ENCODE measurements around the gene HMGN5.

Gene HMGN5, protein sequence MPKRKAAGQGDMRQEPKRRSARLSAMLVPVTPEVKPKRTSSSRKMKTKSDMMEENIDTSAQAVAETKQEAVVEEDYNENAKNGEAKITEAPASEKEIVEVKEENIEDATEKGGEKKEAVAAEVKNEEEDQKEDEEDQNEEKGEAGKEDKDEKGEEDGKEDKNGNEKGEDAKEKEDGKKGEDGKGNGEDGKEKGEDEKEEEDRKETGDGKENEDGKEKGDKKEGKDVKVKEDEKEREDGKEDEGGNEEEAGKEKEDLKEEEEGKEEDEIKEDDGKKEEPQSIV

DNA sequence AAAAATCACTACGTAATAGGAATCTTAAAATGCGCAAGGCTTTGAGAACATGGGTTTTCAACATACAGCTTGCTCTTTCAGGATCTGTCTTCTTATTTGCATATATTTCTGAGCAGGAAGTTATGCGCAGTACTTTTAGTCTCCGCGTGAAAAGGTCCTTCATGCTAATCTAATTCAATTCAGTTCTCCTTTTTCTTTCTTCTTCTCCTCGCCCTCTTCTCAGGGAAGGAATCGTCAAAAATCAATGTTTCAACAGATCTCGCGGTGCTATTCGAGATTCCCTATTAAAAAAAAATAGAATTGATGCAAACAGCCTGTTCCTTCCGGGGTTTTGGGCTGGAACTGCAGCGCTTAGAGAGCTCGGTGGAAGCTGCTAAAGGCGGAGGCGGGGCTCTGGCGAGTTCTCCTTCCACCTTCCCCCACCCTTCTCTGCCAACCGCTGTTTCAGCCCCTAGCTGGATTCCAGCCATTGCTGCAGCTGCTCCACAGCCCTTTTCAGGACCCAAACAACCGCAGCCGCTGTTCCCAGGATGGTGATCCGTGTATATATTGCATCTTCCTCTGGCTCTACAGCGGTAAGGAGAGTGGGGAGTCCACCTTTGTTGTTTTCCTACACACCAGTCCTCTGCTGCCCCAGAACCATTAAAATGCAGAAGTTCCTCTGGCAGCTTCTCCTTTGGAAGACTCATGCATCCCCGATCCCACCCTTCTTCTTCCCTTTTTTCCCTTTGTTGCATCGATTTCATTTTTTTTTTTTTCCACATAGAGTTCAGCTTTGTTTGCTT lies at the start of gene HMGN5, which contains the start of gene SH3BGRL:
TSS of gene HMGN5 (minus strand) at position 243 of the 785 bp plus-strand sequence. CDS start 80,364 bp downstream, outside the sequence.
TSS of gene SH3BGRL (plus strand) at position 432 of the 785 bp plus-strand sequence. CDS start at position 531, 99 bp downstream.
- peak; percentile 1 for DNase-seq

DNA sequence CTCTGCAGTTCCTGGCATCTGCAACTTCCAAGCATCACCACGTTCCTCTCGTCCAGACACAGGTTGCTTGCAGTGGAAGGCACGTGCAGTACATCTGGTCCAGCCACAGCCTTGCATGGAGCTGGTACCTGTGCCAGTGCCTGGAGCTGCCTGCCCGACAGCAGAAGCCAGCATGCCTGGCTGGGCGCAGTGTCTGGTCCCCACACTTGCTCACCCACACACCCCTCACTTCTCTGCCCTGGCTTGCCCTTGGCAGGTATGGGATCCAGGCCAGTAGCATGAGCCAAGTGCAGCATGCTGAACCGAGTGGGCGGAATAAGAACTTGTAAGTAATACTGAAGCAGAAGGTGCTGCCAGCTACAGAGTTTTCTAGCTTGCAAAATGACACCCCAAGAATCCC lies 40.0 kb upstream of the HMGN5 start:
- DNase-seq, result no peak

DNA sequence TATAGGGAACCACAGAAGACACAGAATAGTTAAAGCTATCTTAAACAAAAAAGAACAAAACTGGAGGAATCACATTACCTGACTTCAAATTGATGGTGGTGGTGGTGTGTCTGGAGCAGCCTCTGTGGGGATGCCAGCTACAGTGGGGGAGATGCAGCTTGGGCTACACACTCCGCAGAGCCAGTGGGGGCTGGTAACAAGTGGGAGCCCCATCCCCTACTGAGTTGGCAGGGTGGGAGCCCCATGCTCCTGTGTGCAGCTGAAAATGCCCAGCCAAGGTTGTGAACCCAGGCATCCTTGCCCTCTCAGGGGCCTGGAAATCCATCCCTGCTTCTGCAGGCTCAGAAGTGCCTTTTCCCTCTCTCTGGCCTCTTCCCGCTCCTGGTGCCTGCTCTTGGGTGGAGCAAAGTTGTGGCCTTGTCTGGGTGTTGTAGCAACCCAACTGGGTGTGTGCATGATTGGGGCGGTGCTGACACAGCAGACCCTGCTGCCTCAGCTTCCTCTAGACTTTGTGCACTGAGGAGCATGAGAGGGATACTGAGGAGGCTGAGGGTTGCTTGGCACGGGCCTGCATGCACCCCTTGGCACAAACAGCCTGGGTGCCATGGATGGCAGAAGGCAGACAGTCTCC lies 39.1 kb upstream of the HMGN5 start:
- no peak for DNase-seq

DNA sequence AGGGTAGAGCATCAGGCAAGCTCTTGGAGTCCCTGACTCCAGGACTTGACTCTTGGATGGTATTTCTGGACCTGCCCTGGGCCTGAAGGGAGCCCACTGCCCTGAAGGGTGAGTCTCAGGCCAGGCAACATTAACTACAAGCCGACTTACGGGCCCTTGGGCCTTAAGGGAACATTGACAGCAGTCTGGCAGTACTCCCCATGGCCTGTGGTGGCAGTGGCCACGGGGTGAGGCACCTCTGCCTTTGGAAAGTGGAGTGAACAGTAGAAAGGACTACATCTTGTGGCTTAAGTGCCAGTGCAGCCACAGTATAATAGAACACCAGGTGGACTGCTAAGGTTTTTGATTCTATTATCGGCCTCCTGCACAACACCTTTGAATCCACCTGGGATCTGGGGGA lies 36.5 kb upstream of the HMGN5 start:
- DNase-seq, result no peak

DNA sequence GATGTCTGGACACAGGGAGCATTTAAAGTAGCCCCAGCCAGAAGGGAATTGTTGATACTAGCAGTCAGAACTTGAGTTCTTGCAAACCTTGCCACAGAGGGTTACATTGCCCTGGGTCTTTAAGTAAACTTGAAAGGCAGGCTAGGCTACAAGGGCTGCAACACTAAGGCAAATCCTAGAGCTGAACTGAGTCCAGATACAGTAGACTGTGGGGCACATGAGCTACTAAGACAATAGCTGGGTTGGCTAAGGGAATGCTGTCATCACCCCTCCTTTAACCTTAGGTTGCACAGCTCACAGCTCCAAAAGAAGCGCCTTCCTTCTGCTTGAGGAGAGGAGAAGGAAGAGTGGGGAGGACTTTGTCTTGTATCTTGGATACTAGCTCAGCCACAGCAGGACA lies 35.8 kb upstream of the HMGN5 start:
- no peak for DNase-seq

DNA sequence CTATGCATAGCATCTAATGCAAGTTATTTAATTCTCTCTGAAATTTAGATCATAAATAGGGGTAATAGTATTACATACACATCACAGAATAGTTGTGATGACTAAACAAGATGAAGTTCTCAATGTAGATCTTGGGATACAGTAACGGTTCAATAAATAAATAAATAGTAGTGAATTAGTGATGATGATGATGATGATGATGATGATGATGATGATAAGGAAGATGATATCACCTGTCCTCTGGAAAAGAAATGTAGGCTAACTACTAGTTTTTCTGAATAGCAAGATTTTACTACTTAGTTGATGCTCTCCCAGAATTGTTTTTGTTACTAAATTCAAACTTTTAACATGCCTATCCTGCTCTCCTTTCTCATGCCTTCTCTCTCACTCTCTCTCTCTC lies 30.5 kb upstream of the HMGN5 start:
- DNase-seq, result no peak

DNA sequence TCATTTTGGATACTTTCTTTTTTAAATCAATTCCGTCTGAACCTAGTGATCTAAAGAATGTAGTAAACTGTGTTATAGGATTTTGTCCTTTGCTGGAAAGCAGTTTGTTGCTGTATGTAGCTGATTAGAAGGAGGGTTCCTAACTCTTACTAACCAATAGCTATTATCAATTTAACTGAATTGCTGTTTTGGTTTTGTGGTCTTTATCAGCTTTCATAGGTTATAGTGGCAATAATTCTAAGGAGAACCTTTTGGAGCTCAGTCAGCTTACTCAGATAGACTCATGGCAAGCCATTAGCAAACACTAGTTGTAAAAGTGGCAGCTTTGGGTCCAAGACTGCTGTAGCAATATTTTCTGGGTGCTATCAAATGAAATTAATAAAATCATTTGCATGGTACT lies 29.8 kb upstream of the HMGN5 start:
- DNase-seq, result no peak

DNA sequence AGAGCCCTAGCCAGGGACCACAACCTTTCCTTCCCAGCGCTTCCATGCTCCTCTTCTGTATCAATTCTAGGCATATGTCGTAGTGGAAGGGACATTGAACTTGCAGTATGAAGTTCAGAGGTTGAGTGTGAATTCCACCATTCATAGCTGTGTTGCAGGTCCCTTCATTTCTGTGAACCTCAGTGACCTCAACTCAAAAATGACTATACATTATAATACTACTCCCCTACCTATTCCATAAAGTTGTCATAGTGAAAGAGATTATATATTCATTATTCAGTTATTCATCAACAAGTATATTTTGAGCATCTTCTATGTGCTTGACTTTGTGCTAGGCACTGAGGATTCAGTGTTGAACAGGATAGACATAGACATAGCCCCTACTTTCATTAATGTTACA lies 28.2 kb upstream of the HMGN5 start:
- DNase-seq, result no peak

DNA sequence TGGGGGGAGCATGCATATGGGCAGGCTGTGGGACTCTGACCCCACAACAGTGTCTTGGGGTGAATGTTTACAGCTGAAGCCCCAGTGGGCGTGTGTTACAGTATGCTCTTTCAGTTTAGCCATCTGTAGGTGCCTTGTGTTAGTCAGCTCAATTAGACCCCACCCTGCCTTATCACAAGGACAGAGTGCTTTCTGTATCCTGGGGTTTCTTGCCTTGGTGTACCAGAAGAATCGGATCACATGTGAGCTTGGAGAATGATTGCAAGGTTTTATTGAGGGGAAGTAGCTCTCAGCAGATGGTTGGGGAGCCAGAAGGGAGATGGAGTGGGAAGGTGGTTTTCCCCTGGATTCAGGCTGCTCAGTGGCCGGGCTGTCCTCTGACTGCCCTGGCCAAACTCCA lies 27.5 kb upstream of the HMGN5 start:
- no peak for DNase-seq

DNA sequence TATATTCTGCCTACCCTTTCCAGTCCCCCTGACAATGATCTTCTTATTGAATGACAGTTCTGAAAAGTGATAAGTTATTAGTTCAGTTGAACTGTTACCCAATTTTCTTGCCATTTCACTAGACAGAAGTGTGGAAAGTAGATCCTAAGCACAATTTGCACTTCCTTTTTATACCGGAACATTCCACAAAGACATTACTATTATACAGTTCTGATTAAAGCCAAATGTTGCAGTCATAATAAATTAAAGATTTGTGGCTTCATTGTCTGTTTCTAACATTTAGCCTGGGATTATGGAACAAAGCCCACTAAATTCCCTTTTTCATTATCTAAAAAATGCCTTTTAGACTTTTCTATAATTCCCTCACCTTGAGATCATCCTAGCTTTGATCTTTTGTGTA lies 14.0 kb upstream of the HMGN5 start:
- no peak for DNase-seq

DNA sequence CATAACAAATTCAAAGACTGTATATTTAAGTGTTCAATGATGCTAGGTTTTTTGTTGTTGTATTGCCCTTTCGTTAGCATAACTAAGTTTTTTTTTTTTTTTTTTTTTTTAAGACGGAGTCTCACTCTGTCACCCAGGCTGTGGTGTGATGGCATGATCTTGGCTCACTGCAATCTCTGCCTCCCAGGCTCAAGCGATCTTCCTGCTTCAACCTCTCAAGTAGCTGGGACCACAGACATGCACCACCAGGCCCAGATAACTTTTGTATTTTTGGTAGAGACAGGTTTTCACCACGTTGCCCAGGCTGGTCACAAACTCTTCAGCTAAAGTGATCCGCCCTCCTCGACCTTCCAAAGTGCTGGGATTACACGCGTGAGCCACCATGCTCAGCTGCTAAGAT lies 7.2 kb upstream of the HMGN5 start:
- no peak for DNase-seq

DNA sequence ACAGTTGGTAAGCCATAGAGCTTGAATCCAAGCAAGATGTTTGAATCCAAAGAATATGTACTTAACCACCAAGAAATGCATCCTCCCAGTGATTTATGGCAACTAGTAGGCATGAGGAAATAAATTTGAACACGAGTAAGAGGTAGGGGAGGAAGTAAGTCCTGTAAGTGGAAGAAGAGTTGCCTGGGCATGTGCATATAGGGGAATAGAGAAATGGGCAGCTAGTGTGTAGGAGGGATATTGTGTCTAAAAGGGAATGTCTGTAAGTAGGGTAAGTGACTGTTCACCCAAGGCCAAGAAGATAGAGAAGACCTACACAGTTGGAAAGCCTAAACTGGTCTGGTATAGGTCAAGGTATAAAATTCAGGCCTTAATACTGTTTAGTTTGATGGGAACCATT lies 4.8 kb upstream of the HMGN5 start:
- DNase-seq, result no peak

DNA sequence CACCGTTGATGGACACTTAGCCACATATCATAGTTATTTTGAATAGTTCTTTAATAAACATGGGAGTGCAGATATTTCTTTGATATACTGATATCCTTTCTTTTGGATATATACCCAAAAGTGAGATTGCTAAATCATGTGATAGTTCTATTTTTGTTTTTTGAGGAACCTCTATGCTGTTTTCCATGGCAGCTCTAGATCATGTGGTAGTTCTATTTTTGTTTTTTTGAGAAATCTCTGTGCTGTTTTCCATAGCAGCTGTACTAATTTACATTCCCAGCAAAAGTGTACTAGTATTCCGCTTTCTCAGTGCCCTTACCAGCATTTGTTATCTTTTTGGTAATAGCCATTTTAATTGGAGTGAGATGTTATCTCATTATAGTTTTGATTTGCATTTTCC lies 3.8 kb upstream of the HMGN5 start:
- DNase-seq, result no peak

DNA sequence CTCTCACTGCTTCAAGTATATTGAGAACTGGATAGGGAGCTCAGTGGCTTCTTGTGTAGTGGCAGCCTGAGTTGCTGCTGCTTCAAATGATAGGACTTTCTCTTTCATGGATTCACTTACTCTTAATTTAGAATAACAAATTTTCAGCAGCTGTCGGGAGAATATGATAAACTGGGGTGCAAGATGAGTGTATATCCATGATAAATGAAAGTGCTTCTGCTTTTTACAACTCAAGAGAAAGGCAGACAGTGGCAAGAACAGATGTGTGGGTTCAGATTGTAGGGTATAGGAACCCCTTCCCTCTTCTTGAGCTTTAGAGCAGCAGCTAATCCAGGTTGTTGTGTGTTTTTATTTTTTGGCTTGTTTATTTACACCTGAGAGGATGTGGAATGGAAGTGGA lies 1.2 kb upstream of the HMGN5 start:
- DNase-seq, result no peak

DNA sequence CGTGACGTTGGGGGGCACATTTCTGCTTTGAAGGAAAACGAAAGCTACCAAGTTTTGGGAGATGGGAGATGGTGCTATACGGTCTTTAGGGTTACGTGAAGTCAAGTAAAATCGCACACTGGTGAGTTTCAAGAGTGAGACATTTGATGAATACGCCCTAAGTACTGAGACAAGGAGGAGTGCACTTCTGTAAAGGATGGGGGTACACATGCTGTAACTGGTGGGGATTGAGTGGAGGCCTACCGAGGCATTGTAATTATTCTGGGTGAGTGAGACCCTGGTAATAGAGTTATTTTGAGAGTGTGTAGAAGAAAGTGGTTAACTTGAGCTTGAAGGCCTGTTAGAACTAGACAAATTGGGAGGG lies 725 bp upstream of the HMGN5 start:
- DNase-seq, result no peak

DNA sequence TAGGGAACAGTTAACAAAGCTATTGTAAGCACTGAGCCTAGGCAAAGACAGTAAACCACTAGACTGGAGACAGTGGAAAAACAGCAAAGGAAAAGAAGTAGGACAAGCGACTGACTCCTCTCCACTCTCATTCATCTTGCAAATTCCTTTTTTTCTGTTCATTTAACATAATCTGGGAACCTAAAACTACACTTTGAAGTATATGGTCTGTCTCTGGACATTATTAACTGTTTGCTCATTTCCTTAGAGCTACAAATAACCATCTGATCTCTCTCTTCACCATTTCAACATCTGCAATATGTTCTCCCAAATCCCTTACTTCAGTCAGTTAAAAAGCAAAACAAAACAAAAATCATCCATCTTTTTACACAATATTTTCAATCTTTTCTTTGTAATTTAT lies 642 bp downstream of the HMGN5 start:
- no peak for DNase-seq

DNA sequence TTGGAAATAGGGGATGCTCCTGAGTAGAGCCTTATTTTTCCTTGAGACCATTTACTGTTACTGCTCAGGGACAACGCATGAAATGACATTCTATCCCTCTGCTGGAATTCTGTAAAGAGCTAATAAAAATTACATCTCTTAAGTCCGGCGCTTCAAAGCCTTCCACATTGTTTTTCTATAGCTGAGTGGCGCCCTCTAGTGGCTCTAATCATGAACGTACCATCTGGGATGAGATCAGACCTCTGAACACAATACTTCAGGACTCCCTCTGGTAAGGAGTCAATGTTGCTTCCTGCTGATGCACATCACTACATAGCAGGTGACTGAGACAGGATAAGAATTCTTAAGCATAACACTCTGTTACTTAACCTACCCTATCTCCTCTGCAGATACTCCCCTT lies 6.0 kb downstream of the HMGN5 start:
- DNase-seq, result peak; percentile 4

DNA sequence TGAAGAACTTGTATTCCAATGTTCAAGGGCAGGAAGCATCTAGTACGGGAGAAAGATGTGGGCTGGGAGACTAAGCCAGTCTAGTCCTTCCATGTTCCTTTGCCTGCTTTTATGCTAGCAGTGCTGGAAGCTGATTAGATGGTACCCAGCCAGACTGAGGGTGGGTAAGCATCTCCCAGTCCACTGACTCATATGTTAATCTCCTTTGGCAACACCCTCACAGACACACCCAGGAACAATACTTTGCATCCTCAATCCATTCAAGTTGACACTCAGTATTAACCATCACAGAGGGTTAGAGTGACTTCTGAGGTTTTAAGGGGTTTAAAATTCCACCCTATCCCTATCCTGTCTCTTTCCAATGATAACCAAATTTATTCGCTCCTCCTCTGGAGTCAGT lies 6.5 kb downstream of the HMGN5 start:
- DNase-seq, result no peak

DNA sequence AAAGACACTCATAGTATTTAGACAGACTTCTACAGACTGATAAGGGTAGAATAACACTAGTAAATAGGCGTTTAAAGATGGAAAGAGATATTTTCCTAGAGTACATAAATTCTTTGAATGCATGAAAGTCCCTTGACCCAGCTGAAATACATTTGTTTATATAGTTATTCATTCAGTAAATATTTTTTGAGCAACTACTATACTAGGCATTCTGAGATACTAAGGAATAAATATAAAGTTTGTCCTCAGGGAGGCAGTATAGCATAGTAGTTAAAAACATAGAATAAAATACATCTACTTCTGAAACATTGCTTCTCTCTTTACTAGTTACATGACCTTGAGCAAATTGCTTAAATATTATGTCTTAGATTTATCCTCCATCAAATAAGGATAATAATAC lies 27.4 kb downstream of the HMGN5 start:
- DNase-seq, result no peak

DNA sequence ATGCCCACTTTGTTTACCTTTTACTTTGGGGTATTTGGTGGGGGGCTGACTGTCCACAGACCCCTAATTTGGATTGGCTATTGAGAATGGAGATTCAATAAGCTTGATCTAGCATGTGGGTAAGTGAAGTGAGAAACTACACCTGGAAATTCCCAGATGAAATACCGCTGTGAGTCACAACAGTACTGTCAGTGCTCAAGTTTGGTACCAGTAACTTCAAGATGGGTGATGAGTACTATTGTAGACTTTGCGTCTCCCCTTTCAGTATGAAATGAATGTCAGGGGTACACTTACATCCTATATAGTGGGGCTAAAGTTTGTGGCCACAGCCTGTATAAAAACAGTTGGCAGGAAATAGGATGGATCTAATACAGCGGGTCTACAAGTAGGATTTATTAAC lies 33.3 kb downstream of the HMGN5 start:
- DNase-seq, result no peak

DNA sequence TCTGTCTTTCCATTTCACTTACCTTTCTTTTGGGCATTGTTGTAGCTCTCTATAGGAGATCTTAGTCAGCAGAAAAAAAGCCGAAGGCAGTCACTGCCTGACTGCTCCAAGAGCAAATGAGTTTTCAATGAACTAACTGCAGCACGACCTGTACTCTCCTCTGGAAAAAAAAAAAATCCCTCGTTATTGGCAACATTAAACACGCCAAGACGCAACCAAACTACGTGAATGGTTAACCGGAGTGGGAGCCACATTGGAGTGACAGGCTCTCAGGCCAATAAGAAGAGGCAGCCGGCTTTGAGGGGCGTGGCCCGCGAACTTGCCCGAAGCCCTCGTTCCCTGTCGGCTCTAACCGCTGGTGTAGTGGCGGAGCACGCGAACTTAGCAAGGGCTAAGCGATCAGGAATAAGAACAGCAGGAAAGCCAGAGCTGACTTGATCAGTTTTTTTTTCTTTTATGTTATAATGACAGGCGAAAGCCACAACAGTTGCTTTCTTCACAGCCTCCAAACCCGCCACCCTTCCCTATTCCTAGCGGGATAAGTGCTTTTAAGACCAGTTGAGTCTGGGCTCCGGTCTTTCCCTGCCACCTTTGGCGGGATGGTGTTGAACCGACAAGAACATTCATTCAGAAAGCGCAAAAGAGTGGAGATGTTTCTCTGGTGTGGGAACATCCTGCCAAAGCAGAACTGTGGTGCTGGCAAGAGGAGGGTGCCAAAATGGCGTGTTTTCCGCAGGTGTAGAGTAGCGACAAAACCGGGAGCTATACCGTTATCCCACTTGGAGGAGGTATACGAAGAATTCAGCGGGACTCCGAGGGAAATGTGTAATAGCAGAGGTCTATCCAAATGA lies 80.0 kb downstream of the HMGN5 start:
- no peak for DNase-seq

DNA sequence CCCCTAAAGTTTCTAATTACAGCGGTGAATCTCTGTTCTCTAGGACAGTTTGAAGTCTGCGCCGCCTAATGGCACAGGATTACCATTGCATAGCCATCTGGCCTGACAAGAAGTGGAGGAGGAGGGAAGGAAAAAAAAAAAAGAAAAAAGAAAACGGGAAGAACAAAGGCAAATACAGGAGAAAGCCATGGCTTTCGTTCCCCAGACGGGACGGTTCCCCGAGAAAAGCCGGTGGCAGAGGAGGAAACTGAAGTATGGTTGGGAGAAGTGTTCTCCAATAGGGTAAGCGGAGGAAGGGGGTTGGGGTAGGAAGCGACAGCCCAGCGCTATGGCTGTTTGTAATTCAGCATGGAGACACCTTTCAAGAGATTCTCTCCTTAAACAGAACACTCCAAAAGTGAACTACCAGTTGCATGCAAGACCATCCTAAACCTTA lies 80.8 kb downstream of the HMGN5 start:
- DNase-seq, result no peak

DNA sequence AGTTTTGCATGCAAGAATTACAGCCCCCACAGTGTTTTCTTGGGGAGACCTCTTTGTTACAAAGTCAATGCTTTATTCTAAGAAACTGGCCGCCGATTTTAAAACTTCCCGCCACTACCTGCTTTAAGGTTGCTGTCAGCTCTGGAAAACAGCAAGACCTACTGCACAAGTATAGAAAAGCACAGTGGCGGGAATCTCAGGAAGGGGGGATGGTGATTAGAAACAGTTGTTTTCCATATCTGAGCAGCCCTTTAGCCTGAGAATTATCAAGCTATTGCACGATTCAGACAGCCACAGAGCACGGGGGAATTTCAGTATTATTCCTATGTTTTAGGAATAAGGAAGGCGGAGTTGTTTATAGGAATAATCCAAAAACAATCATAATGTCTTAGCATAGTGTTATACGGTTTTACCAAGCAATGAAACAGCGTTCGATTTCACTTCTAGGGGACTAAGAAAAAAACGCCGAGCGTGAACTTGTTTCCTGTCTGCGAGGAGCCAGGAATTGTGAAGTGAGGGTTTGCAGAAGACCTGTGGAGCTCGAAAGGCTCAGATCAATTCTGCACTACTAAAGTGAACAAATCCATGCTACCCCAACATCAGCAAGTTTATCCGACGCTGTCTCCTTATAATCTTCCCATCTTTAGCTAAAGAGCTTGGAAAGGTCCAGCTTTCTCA lies 81.3 kb downstream of the HMGN5 start:
- no peak for DNase-seq
